Renal pelvis (tissue), 12 donors: ENCODE data around the gene NOM1. TPM values are rescaled to one million over a fixed set of nuclear protein-coding genes. Genes with fewer than 3 reads are reported as not detected.
"Not testable (repeated sequence)": the region's sequence is repeated elsewhere in the genome, so short reads cannot be mapped to it uniquely, and the experiment has no call there.

Experiments used
- DNase-seq: peaks from one replicate; pipeline ENCODE4 v3.0.0-alpha.2; 2013
- long read RNA-seq, 16 experiments: transcript quantifications; one replicate each; lab custom pipeline, GENCODE V29; 2026
- polyA plus RNA-seq, 3 donors: library from polyadenylated mRNA; unstranded; fragments of 120-200 nt; gene quantifications; one replicate each; pipeline ENCODE4 v1.2.1, GENCODE V29; 2013; ENCODE audit not compliant: insufficient read length in 3 of 3

The NOM1 gene, protein sequence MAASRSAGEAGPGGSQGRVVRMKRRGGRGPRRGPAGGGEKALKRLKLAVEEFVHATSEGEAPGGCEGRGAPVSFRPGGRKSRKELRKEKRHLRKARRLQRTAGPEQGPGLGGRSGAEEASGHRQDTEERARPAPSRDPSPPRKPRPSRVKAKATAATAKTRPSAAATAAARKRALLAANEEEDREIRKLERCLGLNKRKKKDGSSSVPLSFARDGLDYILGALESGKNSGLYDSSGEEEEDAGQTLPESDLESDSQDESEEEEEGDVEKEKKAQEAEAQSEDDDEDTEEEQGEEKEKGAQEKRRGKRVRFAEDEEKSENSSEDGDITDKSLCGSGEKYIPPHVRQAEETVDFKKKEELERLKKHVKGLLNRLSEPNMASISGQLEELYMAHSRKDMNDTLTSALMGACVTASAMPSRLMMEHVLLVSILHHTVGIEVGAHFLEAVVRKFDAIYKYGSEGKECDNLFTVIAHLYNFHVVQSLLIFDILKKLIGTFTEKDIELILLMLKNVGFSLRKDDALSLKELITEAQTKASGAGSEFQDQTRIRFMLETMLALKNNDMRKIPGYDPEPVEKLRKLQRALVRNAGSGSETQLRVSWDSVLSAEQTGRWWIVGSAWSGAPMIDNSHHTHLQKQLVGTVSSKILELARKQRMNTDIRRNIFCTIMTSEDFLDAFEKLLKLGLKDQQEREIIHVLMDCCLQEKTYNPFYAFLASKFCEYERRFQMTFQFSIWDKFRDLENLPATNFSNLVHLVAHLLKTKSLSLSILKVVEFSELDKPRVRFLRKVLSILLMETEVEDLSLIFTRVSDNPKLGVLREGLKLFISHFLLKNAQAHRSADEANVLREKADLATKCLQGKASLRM
- 10 to 100 TPM; 15.4 to 31.7 (median 27.3) TPM for polyA plus RNA-seq
- long read RNA-seq, donor 1: 0 reads
- long read RNA-seq, donor 2, full-length matches to known transcripts: 2 of 8 reads
- long read RNA-seq, donor 2, partial matches to known transcripts: 6 of 8 reads
- long read RNA-seq, donor 2, other reads (novel, unspliced or antisense): 0 of 8 reads
- long read RNA-seq, donor 3, full-length matches to known transcripts: 2 of 2 reads
- long read RNA-seq, donor 3, partial matches to known transcripts: 0 of 2 reads
- long read RNA-seq, donor 3, other reads (novel, unspliced or antisense): 0 of 2 reads
- long read RNA-seq, donor 4, partial matches to known transcripts: 9 of 10 reads
- long read RNA-seq, donor 4, other reads (novel, unspliced or antisense): 0 of 10 reads
- long read RNA-seq, donor 5: 0 reads
- long read RNA-seq, donor 6: 0 reads
- long read RNA-seq, donor 7, full-length matches to known transcripts: 3 of 3 reads
- long read RNA-seq, donor 7, partial matches to known transcripts: 0 of 3 reads
- long read RNA-seq, donor 7, other reads (novel, unspliced or antisense): 0 of 3 reads
- long read RNA-seq, donor 8: 0 reads
- long read RNA-seq, donor 9: 0 reads
- long read RNA-seq, donor 10, full-length matches to known transcripts: 2 of 7 reads
- long read RNA-seq, donor 10, partial matches to known transcripts: 5 of 7 reads
- long read RNA-seq, donor 10, other reads (novel, unspliced or antisense): 0 of 7 reads
- long read RNA-seq, donor 11, full-length matches to known transcripts: 2 of 2 reads
- long read RNA-seq, donor 11, partial matches to known transcripts: 0 of 2 reads
- long read RNA-seq, donor 11, other reads (novel, unspliced or antisense): 0 of 2 reads
- long read RNA-seq, donor 12, full-length matches to known transcripts: 1 of 19 reads
- long read RNA-seq, donor 12, partial matches to known transcripts: 18 of 19 reads
- long read RNA-seq, donor 12, other reads (novel, unspliced or antisense): 0 of 19 reads
- long read RNA-seq, donor 13: 0 reads
- long read RNA-seq, donor 14, full-length matches to known transcripts: 2 of 11 reads
- long read RNA-seq, donor 14, partial matches to known transcripts: 9 of 11 reads
- long read RNA-seq, donor 14, other reads (novel, unspliced or antisense): 0 of 11 reads
- long read RNA-seq, donor 15, full-length matches to known transcripts: 2 of 7 reads
- long read RNA-seq, donor 15, partial matches to known transcripts: 5 of 7 reads
- long read RNA-seq, donor 15, other reads (novel, unspliced or antisense): 0 of 7 reads
- long read RNA-seq, donor 16, partial matches to known transcripts: 5 of 5 reads
- long read RNA-seq, donor 16, other reads (novel, unspliced or antisense): 0 of 5 reads

- peak; percentile 88 for DNase-seq
Measured at GRCh38 chr7:156949541-156950380, at the start of gene NOM1. Gene NOM1 (plus strand): TSS chr7:156949712. CDS start chr7:156949738, 26 bp downstream.

GRCh38 chr7:156900093-156900492, 49.4 kb upstream of the NOM1 start:
- not testable (repeated sequence) for DNase-seq

DNA sequence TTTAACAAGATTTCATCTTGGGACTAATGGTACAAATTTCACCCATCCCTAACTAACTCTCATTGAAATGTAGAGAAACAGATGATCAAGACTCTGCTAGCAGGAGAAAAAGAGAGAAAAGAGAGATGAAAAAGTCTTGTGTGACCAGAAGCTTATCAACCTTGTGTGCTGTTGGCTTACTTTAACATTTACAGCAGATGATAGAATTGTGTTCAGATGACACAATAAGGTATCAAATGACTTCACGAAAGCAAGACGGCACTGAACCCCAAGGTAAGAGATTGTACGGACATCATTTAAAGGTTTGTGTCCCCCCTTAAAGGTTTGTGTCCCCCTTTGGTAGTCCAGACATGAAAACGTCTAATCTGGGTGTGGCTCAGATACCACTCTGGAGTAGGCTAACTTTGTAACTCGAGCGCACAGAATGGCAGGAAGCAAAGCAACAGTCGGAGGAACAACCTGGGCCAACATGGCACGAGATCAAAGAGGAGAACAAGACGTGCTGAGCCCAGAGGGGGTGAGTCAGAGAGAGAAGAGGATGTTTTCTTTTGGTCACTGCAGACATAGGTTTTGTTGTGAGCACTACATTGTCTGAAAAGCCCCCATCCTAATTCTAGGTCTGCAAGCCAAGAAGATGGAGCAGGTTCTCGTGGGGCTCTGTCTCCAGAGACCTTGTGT, 46.1 kb upstream of the NOM1 start:
- DNase-seq: no peak

DNA sequence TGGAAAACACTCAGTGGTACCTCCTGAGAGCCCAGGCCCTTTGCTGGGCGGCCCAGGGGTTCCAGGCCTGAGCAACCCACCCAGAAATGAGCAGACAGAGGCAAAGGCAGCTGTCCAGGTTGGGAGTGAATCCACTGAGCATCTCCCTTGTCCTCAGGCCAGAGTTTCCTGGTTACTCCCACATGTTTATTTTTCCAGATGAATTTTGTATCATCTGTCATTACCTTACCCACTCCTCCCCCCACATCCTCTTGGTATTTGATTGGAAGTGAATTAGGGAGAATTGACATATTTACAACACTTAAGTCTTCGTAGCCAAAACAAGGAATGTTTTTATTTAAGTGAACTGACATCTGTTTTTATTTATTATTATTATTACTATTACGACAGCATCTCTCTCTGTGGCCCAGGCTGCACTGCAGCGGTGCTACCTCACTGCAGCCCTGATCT, 43.3 kb upstream of the NOM1 start:
- DNase-seq: no peak

- no peak for DNase-seq
Measured at GRCh38 chr7:156907656-156908055, 41.9 kb upstream of the NOM1 start.

- DNase-seq: not testable (repeated sequence)
Measured at GRCh38 chr7:156909574-156910252, 39.8 kb upstream of the NOM1 start.

DNA sequence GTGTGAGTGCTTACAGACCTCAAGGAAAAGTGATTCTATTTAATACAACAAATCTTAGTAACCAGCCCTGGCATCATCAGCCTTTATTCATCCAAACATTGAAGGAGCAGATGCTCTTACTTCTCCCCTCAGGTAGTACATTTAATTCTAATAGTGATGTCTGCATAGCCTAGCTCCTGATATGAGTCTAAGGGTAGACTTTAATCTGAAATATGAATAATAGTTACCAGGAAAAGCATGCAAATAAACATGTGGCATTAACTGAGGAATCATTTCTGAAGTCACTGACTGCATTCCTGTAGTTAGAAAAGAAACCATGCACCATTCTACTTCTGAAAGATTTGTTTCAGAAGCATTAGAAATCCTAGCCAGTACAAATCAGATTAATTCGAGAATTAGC, 30.9 kb upstream of the NOM1 start:
- DNase-seq: no peak

DNA sequence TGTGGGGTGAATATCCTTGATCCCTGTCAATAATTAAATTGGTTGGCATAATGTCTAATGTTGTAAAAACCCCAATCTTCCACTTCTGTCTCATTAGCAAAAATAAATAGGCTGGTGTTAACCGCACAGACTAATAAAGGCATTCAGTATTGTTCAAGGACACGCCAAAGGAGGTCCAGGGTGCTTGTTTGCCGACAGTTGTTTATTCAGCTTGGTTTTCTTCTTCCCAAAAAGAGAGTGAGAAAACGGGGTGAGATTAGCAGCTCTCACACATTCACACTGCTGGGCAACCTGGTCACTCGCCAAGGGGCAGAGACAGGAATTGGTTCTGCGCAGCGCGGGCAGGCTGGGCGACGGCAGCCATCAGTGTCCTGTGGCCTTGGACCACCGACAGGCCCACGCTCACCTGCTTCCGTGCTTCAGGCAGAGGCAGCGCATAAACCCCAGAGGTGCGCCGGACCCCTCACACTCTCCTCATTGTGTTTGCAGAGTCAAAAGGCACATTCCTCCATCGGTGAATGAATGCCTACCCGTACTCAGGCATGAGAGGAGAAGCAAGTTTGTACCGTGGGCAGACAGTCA, 30.3 kb upstream of the NOM1 start:
- DNase-seq: no peak

DNA sequence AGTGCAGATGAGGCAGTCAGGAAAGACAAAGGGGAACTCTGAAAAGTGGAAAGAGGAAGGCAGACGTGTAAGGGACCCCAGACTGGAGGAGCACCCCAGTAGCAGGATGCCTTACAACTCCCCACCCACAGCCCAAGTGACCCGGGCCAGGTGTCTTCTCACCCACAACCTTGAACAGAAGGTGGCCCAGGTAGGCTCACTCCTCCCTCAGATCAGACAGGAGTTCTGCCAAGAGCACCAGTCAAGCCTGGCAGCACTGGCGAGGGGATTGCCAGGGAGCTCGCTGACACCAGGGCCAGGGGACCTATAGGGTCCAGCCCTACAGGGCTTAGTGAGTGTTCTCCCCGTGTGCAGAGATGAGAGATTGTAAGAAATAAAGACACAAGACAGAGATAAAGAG, 29.4 kb upstream of the NOM1 start:
- DNase-seq: no peak

DNA sequence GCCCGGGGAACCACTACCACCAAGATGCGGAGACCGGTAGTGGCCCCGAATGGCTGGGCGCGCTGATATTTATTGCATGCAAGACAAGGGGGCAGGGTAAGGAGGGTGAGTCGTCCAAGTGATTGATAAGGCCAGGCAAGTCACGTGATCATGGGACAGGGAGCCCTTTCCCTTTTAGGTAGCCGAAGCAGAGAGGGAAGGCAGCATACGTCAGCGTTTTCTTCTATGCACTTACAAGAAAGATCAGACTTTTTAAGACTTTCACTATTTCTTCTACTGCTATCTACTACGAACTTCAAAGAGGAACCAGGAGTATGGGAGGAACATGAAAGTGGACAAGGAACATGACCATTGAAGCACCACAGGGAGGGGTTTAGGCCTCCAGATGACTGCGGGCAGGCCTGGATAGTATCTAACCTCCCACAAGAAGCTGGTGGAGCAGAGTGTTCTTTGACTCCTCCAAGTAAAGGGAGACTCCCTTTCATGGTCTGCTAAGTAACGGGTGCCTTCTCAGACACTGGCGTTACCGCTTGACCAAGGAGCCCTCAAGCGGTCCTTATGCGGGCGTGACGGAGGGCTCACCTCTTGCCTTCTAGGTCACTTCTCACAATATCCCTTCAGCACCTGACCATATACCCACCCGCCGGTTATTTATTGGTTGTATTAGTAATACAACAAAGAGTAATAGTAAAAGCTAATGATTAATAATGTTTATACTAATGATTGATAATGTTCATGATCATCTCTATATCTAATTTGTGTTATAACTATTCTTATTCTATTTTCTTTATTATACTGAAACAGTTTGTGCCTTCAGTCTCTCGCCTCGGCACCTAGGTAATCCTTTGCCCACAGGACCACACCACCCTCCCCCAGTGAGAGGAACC, 28.8 kb upstream of the NOM1 start:
- not testable (repeated sequence) for DNase-seq

DNA sequence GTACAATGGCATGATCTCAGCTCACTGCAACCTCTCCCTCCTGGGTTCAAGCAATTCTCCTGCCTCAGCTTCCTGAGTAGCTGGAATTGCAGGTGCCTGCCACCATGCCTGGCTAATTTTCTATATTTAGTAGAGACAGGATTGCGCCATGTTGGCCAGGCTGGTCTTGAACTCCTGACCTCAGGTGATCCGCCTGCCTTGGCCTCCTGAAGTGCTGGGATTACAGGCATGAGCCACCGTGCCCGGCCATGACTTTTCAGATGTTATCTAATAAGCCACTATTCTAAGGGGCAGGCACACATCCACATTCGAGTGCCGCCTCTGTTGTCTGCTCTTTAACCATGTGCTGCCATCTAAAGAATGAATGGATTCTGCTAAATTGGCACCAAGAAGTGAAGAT, 27.2 kb upstream of the NOM1 start:
- DNase-seq: not testable (repeated sequence)

DNA sequence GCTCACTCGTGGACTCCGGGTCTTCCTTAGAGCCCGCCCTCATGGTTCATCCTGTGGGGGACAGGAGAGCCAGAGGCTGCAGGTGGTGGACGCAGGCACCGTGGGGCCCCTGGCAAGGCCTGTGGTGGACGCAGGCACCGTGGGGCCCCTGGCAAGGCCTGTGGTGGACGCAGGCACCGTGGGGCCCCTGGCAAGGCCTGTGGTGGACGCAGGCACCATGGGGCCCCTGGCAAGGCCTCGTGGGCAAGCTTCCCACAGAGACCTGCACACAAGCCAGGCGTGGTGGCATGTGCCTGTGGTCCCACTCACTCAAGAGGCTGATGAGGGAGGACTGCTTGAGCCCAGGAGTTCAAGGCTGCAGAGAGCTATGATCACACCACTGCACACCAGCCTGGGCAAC, 23.7 kb upstream of the NOM1 start:
- DNase-seq: not testable (repeated sequence)

- no peak for DNase-seq
Measured at GRCh38 chr7:156927571-156928405, 21.7 kb upstream of the NOM1 start.

DNA sequence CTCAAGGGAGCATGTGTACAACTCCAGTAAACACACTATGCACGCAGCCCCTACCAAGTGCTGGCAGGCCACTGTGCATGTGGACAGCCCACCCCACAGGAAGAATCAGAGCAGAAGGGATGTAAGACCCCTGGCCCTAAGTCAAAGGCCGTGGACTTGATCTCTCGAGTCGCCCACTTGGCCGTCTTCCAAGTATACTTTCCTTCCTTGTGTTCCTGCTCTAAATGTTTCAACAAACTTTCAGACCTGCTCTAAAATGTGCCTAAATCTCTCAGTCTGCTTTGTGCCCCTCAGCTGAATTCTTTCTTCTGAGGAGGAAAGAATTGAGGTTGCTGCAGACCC, 21.1 kb upstream of the NOM1 start:
- DNase-seq: no peak

DNA sequence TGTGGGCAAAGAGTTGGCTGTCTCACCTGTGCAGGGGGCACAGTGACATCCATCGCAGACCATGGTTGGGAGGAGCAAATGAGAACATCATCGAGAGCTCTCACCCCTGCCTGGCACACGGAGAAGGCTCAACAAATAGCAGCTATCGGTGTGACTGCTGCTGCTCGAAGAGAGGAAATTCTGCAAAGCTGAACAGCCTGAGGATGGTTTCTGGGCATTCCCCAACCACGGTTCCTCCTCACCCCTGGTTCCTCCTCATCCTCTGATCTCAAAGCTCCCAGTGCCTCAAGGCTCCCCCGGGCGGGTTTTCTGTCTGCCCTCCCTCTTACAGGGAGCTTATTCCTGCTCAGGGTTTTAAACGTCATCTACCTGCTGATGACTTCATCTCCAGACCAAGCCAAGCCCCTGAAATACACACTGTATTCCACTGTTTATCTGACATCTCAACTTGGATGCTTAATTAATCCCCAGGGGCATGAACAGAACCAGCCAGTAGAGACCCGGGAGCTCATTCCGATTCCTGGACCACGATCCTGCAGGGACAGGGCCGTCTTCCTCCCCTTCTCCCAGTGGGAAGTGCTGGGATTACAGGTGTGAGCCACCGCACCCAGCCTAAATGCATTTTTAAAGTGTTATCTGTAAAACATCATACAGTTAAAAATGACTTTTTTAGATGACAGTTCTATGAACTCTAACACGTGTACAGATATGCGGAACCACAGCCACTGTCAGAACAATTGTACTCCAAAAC, 19.5 kb upstream of the NOM1 start:
- no peak for DNase-seq
